GM12872 (cell line): Measurements from ENCODE around the gene EYA2.

Experiments used
- CTCF ChIP-seq: IDR thresholded peaks from 3 replicates; pipeline ENCODE4 v1.5.1; 2011; ENCODE audit warnings: low read depth, mild to moderate bottlenecking, low read length, moderate library complexity; ENCODE audit not compliant: insufficient read depth

Gene EYA2

GRCh38 chr20:47019121-47019824, 124.6 kb downstream of the EYA2 start:
- TF ChIP-seq CTCF: no peak

- no peak for TF ChIP-seq CTCF
These were observed 125.6 kb downstream of the EYA2 start for GRCh38 chr20:47020231-47020630.

GRCh38 chr20:47021850-47022249, 127.2 kb downstream of the EYA2 start:
- TF ChIP-seq CTCF: no peak

- TF ChIP-seq CTCF: no peak
These were observed 129.9 kb downstream of the EYA2 start for GRCh38 chr20:47024461-47024937.

- TF ChIP-seq CTCF: no peak
These were observed 132.4 kb downstream of the EYA2 start for GRCh38 chr20:47027042-47027441.

- no peak for TF ChIP-seq CTCF
These were observed 132.8 kb downstream of the EYA2 start for GRCh38 chr20:47027456-47027855.

GRCh38 chr20:47028487-47028886, 133.8 kb downstream of the EYA2 start:
- TF ChIP-seq CTCF: no peak
